Measurements from ENCODE around the gene SLC39A2. TPM values are rescaled to one million over a fixed set of nuclear protein-coding genes. Genes with fewer than 3 reads are reported as not detected.
"Not testable (repeated sequence)": the region's sequence is repeated elsewhere in the genome, so short reads cannot be mapped to it uniquely, and the experiment has no call there.

SLC39A2 gene
- total RNA-seq, 2 donors from 2014 or later: 1.2 to 3.0 TPM

- H3K36me3 ChIP-seq: peaks cover 11% of the 10 kb centered on the region
Observed at GRCh38 chr14:20998139-20998538, 954 bp upstream of the SLC39A2 start.

GRCh38 chr14:20999591-20999990, 498 bp downstream of the SLC39A2 start:
- Histone ChIP-seq H3K27ac (no peak overlapping the region), H3K4me1 (peaks cover 5% of the 10 kb centered on the region), H3K27me3 (no peaks in the 10 kb centered on the region), H3K4me3 (no peak overlapping the region), H3K9me3 (no peaks in the 10 kb centered on the region), H3K9ac (ENCODE audit: low read depth in 2 of 2, low read length in 2 of 2) (peak overlapping the region in 1 of 2 donors; percentile 43), H3K36me3 (peaks cover 7% of the 10 kb centered on the region)
- TF ChIP-seq CTCF (IDR thresholded peaks at IDR 0.05): no peak
- no peak for DNase-seq
- intact Hi-C loops (cut with DNase I): no loop called here

More at GRCh38 chr14:20998139-20998538, 954 bp upstream of the SLC39A2 start:
- peaks cover 5% of the 10 kb centered on the region for H3K4me1 ChIP-seq
- DNase-seq: peak; percentile 54
- no peak for TF ChIP-seq CTCF (IDR thresholded peaks at IDR 0.05)
- no peaks in the 10 kb centered on the region for H3K27me3 ChIP-seq
- H3K27ac ChIP-seq: peak overlapping the region; percentile 21
- intact Hi-C loops (cut with DNase I): no loop called here
- H3K4me3 ChIP-seq: no peak overlapping the region
- no peaks in the 10 kb centered on the region for H3K9me3 ChIP-seq
- peak overlapping the region in 1 of 2 donors; percentile 43 for H3K9ac ChIP-seq (ENCODE audit: low read depth in 2 of 2, low read length in 2 of 2)

- no peaks in the 10 kb centered on the region for H3K27me3 ChIP-seq
- peak; percentile 60 for DNase-seq
- H3K27ac ChIP-seq: no peak overlapping the region
- H3K4me3 ChIP-seq: no peak overlapping the region
- H3K36me3 ChIP-seq: no peaks in the 10 kb centered on the region
- intact Hi-C loops (cut with DNase I): no loop called here
- peaks cover 4% of the 10 kb centered on the region for H3K4me1 ChIP-seq
- TF ChIP-seq CTCF (IDR thresholded peaks at IDR 0.05): no peak
- peak overlapping the region in 1 of 2 donors; percentile 48 for H3K9ac ChIP-seq (ENCODE audit: low read depth in 2 of 2, low read length in 2 of 2)
- H3K9me3 ChIP-seq: no peaks in the 10 kb centered on the region
Observed at GRCh38 chr14:21001218-21001617, 2.1 kb downstream of the SLC39A2 start.

- peak overlapping the region in 1 of 2 donors; percentile 55 for H3K9ac ChIP-seq (ENCODE audit: low read depth in 2 of 2, low read length in 2 of 2)
- no peak for TF ChIP-seq CTCF (IDR thresholded peaks at IDR 0.05)
Observed at GRCh38 chr14:21003788-21004346, 4.8 kb downstream of the SLC39A2 start.

GRCh38 chr14:21009721-21010120, 10.6 kb downstream of the SLC39A2 start:
- H3K27me3 ChIP-seq; H3K27ac ChIP-seq; H3K9ac ChIP-seq (ENCODE audit: low read depth in 2 of 2, low read length in 2 of 2); H3K4me1 ChIP-seq; DNase-seq; intact Hi-C loops (cut with DNase I); H3K36me3 ChIP-seq; H3K4me3 ChIP-seq; H3K9me3 ChIP-seq: not testable (repeated sequence)

More at GRCh38 chr14:21003788-21004346, 4.8 kb downstream of the SLC39A2 start:
- Histone ChIP-seq H3K36me3 (no peaks in the 10 kb centered on the region), H3K27ac (no peak overlapping the region), H3K27me3 (no peaks in the 10 kb centered on the region), H3K4me1 (no peaks in the 10 kb centered on the region), H3K9me3 (no peaks in the 10 kb centered on the region), H3K4me3 (no peak overlapping the region)
- DNase-seq: no peak
- intact Hi-C loops (cut with DNase I): no loop called here

GRCh38 chr14:21011136-21011535, 12.0 kb downstream of the SLC39A2 start:
- Histone ChIP-seq H3K4me3 (no peak overlapping the region), H3K9ac (ENCODE audit: low read depth in 2 of 2, low read length in 2 of 2) (no peak overlapping the region), H3K4me1 (no peaks in the 10 kb centered on the region), H3K9me3 (no peaks in the 10 kb centered on the region), H3K27ac (no peak overlapping the region), H3K27me3 (no peaks in the 10 kb centered on the region), H3K36me3 (no peaks in the 10 kb centered on the region)
- TF ChIP-seq CTCF (IDR thresholded peaks at IDR 0.05): no peak
- DNase-seq: no peak
- intact Hi-C loops (cut with DNase I): no loop called here
